Astrocyte of the hippocampus (primary cell): ENCODE measurements around the gene ARSI.

Experiments
- DNase-seq: peaks from one replicate; pipeline ENCODE4 v3.0.0; 2011; ENCODE audit warnings: low read depth, low spot score

ARSI gene

GRCh38 chr5:150309101-150309885 lies 6.6 kb upstream of the ARSI start:
- no peak for DNase-seq

- no peak for DNase-seq
These were observed 5.1 kb upstream of the ARSI start for GRCh38 chr5:150307617-150308426.

GRCh38 chr5:150306775-150307174 lies 4.1 kb upstream of the ARSI start:
- DNase-seq, result no peak

GRCh38 chr5:150305557-150305956 lies 2.9 kb upstream of the ARSI start:
- no peak for DNase-seq

- no peak for DNase-seq
These were observed 2.4 kb upstream of the ARSI start for GRCh38 chr5:150305095-150305494.

GRCh38 chr5:150304481-150305081 lies 1.9 kb upstream of the ARSI start:
- DNase-seq, result no peak

GRCh38 chr5:150303660-150304386 lies 1.1 kb upstream of the ARSI start:
- DNase-seq, result no peak

- peak; percentile 93 for DNase-seq
These were observed 438 bp upstream of the ARSI start for GRCh38 chr5:150303070-150303615.

GRCh38 chr5:150301901-150302300 lies 804 bp downstream of the ARSI start:
- DNase-seq, result no peak

GRCh38 chr5:150301170-150301505 lies 1.6 kb downstream of the ARSI start:
- DNase-seq, result peak; percentile 68

GRCh38 chr5:150300496-150301169 lies 2.1 kb downstream of the ARSI start:
- DNase-seq, result no peak

GRCh38 chr5:150299571-150300327 lies 3.0 kb downstream of the ARSI start:
- no peak for DNase-seq

GRCh38 chr5:150298701-150299451 lies 3.8 kb downstream of the ARSI start:
- peak; percentile 80 for DNase-seq

- DNase-seq, result no peak
These were observed 4.6 kb downstream of the ARSI start for GRCh38 chr5:150297934-150298595.

- no peak for DNase-seq
These were observed 5.3 kb downstream of the ARSI start for GRCh38 chr5:150297236-150297890.

GRCh38 chr5:150296496-150296895 lies 6.2 kb downstream of the ARSI start:
- DNase-seq, result no peak

GRCh38 chr5:150295741-150296486 lies 6.8 kb downstream of the ARSI start:
- no peak for DNase-seq

GRCh38 chr5:150295172-150295634 lies 7.5 kb downstream of the ARSI start:
- peak; percentile 81 for DNase-seq
